A549 (cell line): Measurements from ENCODE around the gene SLC16A3. TPM values are rescaled to one million over a fixed set of nuclear protein-coding genes. Genes with fewer than 3 reads are reported as not detected.

Experiments used
- ATAC-seq, 2 experiments: fragments of 200-7000 bp in 1 of 2; fragments of >200 bp in 1 of 2; cut with Nextera tagmentation in 1 of 2; cut with Tn5 transposase in 1 of 2; 3 replicates each; pipeline versions ENCODE4 v1.8.0 to v1.9.1; 2018 to 2020; ENCODE audit warnings: mild to moderate bottlenecking in 1 of 2, moderate library complexity in 1 of 2
- CTCF ChIA-PET: fragments of 300-600 bp; sonication (Branson Sonifier 250); formaldehyde crosslinking; extraction: SDS; loops from one replicate; lab custom pipeline; 2021; ENCODE audit warnings: antibody characterized with exemption, inconsistent platforms; lab: Yijun Ruan, JAX
- POLR2A ChIA-PET: fragments of 350-600 bp; formaldehyde crosslinking; extraction: SDS; loops from one replicate; lab custom pipeline; 2021; ENCODE audit warnings: antibody characterized with exemption, inconsistent platforms; lab: Yijun Ruan, JAX
- DNase-seq, 2 experiments: peaks; one replicate each; pipeline versions ENCODE4 v3.0.0 to v3.0.0-alpha.2; 2011 to 2016; ENCODE audit warnings: low read depth in 1 of 2, low spot score in 1 of 2
- FAIRE-seq: peaks from 2 replicates; lab custom pipeline; 2011; peaks lifted over from hg19 to GRCh38; lab: Jason Lieb, UNC
- H3K27ac ChIP-seq, 2 experiments: fragments of >200 bp; sonication (Bioruptor Twin); formaldehyde crosslinking; 3 replicates each; pipeline ENCODE4 v1.5.1; 2016 to 2017
- H3K4me1 ChIP-seq: fragments of >200 bp; sonication (Bioruptor Twin); formaldehyde crosslinking; 3 replicates; pipeline ENCODE4 v1.6.1; 2016
- H3K4me2 ChIP-seq: fragments of >200 bp; sonication (Bioruptor Twin); formaldehyde crosslinking; 3 replicates; pipeline ENCODE4 v1.6.1; 2016
- H3K4me3 ChIP-seq: fragments of >200 bp; sonication (Bioruptor Twin); formaldehyde crosslinking; 3 replicates; pipeline ENCODE4 v1.5.1; 2016
- H3K9me3 ChIP-seq: fragments of >200 bp; sonication (Bioruptor Twin); formaldehyde crosslinking; 3 replicates; pipeline ENCODE4 v1.6.1; 2016
- CEBPB ChIP-seq, 2 experiments: fragments of >200 bp in 1 of 2; sonication (Bioruptor Twin) in 1 of 2; formaldehyde crosslinking in 1 of 2; IDR thresholded peaks; 2 replicates each; pipeline ENCODE4 v1.6.1; 2012 to 2016
- CHD2 ChIP-seq: fragments of 150-350 bp; IDR thresholded peaks from 2 replicates; pipeline ENCODE4 v1.6.1; 2014; ENCODE audit warnings: low read length; ENCODE audit not compliant: partially characterized antibody
- EHMT2 ChIP-seq: fragments of 200-600 bp; sonication (generic); IDR thresholded peaks from 2 replicates; pipeline ENCODE4 v1.6.1; 2016; ENCODE audit warnings: antibody characterized with exemption, low read depth, mild to moderate bottlenecking, moderate library complexity
- EP300 ChIP-seq, 2 experiments: fragments of >200 bp; sonication (Bioruptor Twin); formaldehyde crosslinking; IDR thresholded peaks; 2 replicates in 1 of 2; 3 replicates in 1 of 2; pipeline ENCODE4 v1.6.1; 2016 to 2017
- ESRRA ChIP-seq: fragments of 150-350 bp; IDR thresholded peaks from 2 replicates; pipeline ENCODE4 v1.6.1; 2014; ENCODE audit warnings: mild to moderate bottlenecking, low read length, borderline replicate concordance
- FOSL2 ChIP-seq, 2 experiments: fragments of 450-650 bp in 1 of 2; fragments of >200 bp in 1 of 2; sonication (Bioruptor Twin) in 1 of 2; formaldehyde crosslinking; IDR thresholded peaks; 2 replicates each; pipeline versions ENCODE4 v1.5.0 to v1.6.1; 2016 to 2020; ENCODE audit warnings: mild to moderate bottlenecking in 1 of 2, moderate library complexity in 1 of 2
- FOXS1 ChIP-seq: fragments of 250-450 bp; sonication (Bioruptor Pico); IDR thresholded peaks from 2 replicates; pipeline ENCODE4 v1.5.0; 2020; ENCODE audit warnings: mild to moderate bottlenecking, moderate library complexity
- HDAC2 ChIP-seq: fragments of 200-600 bp; sonication (generic); IDR thresholded peaks from 2 replicates; pipeline ENCODE4 v1.6.1; 2016
- JUN ChIP-seq, 2 experiments: fragments of >200 bp; sonication (Bioruptor Twin); formaldehyde crosslinking; IDR thresholded peaks; 2 replicates in 1 of 2; 3 replicates in 1 of 2; pipeline ENCODE4 v1.6.1; 2016 to 2017
- KDM1A ChIP-seq: fragments of 200-600 bp; sonication (generic); IDR thresholded peaks from 2 replicates; pipeline ENCODE4 v1.6.1; 2016; ENCODE audit warnings: low read depth, mild to moderate bottlenecking
- MAFK ChIP-seq: fragments of 450-650 bp; IDR thresholded peaks from 2 replicates; pipeline ENCODE4 v1.6.1; 2014; ENCODE audit not compliant: partially characterized antibody
- PHF8 ChIP-seq: fragments of 200-600 bp; sonication (generic); IDR thresholded peaks from 2 replicates; pipeline ENCODE4 v1.6.1; 2016; ENCODE audit warnings: low read depth, mild to moderate bottlenecking, antibody characterized with exemption, moderate library complexity, borderline replicate concordance
- POLR2A ChIP-seq: IDR thresholded peaks from 2 replicates; pipeline ENCODE4 v1.6.1; 2012; ENCODE audit warnings: mild to moderate bottlenecking, low read length
- RAD21 ChIP-seq, 2 experiments: fragments of >200 bp in 1 of 2; sonication (Bioruptor Twin) in 1 of 2; formaldehyde crosslinking in 1 of 2; IDR thresholded peaks in 1 of 2; conservative IDR thresholded peaks in 1 of 2; 2 replicates in 1 of 2; 3 replicates in 1 of 2; pipeline ENCODE4 v1.6.1; 2012 to 2018; ENCODE audit warnings: inconsistent platforms in 1 of 2
- RCOR1 ChIP-seq: fragments of 150-350 bp; IDR thresholded peaks from 2 replicates; pipeline ENCODE4 v1.6.1; 2014; ENCODE audit warnings: antibody characterized with exemption, low read length, low read depth
- RFX5 ChIP-seq: fragments of 450-650 bp; IDR thresholded peaks from 2 replicates; pipeline ENCODE4 v1.7.1; 2014; ENCODE audit warnings: antibody characterized with exemption, mild to moderate bottlenecking, moderate library complexity
- TP53 ChIP-seq: fragments of 250-450 bp; sonication (Bioruptor Pico); IDR thresholded peaks from 2 replicates; pipeline ENCODE4 v1.5.0; 2021; ENCODE audit warnings: mild to moderate bottlenecking, moderate library complexity
- WGBS: methylation state at CpG from one replicate; pipeline ENCODE4 v1.1.6; 2017; ENCODE audit errors: missing lambda C conversion rate; 5-methylcytosine and 5-hydroxymethylcytosine counted together
- polyA minus RNA-seq: library from RNA; depleted of rRNA, polyadenylated mRNA; stranded (reverse); fragments of >200 nt; gene quantifications from 2 replicates; pipeline ENCODE4 v1.2.3, GENCODE V29; 2011; rRNA and poly(A)+ RNA removed
- polyA plus RNA-seq, 4 experiments: library from polyadenylated mRNA; depleted of rRNA in 3 of 4; stranded (reverse); fragments of >200 nt; fragmentation: RNase III in 1 of 4; extraction: RNeasy Plus Mini Kit Qiagen cat#74134 plus additional on column Dnase treatment in 1 of 4; gene quantifications; 2 replicates in 3 of 4; 3 replicates in 1 of 4; pipeline ENCODE4 v1.2.3, GENCODE V29; 2011 to 2017
- TF ChIP-seq, protein P1 (sequence below): fragments of >200 bp; sonication (Bioruptor Twin); formaldehyde crosslinking; IDR thresholded peaks from 3 replicates; pipeline ENCODE4 v1.6.1; 2016
- TF ChIP-seq, protein P2 (sequence below): fragments of 250-450 bp; sonication (Bioruptor Pico); IDR thresholded peaks from 2 replicates; pipeline ENCODE4 v1.5.0; 2020; ENCODE audit warnings: low read depth, mild to moderate bottlenecking, moderate library complexity
- TF ChIP-seq, protein P3 (sequence below): fragments of 250-450 bp; sonication (Bioruptor Pico); IDR thresholded peaks from 2 replicates; pipeline ENCODE4 v1.5.0; 2021; ENCODE audit warnings: mild to moderate bottlenecking, moderate library complexity, borderline replicate concordance

Gene SLC16A3
- 28.6 and 40.0 TPM in 2 replicates for polyA plus RNA-seq (2011; rRNA removed)
- polyA plus RNA-seq (2012; cell fraction: cytosol; rRNA removed): 53.6 and 113 TPM in 2 replicates
- polyA plus RNA-seq (2012; cell fraction: nucleus; rRNA removed): 108 and 156 TPM in 2 replicates
- 77.9 to 97.7 TPM (median 90.9 TPM) in 3 replicates for polyA plus RNA-seq (2017; fragmentation: RNase III; extraction: RNeasy Plus Mini Kit Qiagen cat#74134 plus additional on column Dnase treatment)
- polyA minus RNA-seq: 31.5 TPM in 2 replicates

GRCh38 chr17:82228842-82229697, at the start of gene SLC16A3:
SLC16A3 (plus strand) TSS chr17:82229042; CDS start chr17:82236009, 6,967 bp downstream.
- Histone ChIP-seq H3K4me1 (peaks cover 33% of the 10 kb centered on the region), H3K4me2 (peak within 1 kb of the TSS; percentile 96), H3K4me3 (peak within 1 kb of the TSS; percentile 65), H3K27ac (peak within 1 kb of the TSS; percentile 95 to 99), H3K9me3 (no peaks in the 10 kb centered on the region)
- CTCF ChIA-PET: interaction anchor here (0.5 to 3.4 kb wide), 15 partner anchors 8 to 199 kb away, joined by 3 to 24 read pairs (median 4); no protein-coding TSS in a partner anchor
- TF ChIP-seq, protein P1, sequence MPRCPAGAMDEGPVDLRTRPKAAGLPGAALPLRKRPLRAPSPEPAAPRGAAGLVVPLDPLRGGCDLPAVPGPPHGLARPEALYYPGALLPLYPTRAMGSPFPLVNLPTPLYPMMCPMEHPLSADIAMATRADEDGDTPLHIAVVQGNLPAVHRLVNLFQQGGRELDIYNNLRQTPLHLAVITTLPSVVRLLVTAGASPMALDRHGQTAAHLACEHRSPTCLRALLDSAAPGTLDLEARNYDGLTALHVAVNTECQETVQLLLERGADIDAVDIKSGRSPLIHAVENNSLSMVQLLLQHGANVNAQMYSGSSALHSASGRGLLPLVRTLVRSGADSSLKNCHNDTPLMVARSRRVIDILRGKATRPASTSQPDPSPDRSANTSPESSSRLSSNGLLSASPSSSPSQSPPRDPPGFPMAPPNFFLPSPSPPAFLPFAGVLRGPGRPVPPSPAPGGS: peak; percentile 93; the same call in 2 of the 3 replicates
- TF ChIP-seq FOSL2 (IDR thresholded peaks at IDR 0.05) (no peak), FOSL2 (CRISPR knock-in tag; IDR thresholded peaks at IDR 0.05) (peak; percentile 19; the same call in 1 of the 2 replicates), MAFK (no peak), POLR2A (peak; percentile 93), JUN (IDR thresholded peaks at IDR 0.05) (peak; percentile 61 to 76; a peak in 3 of 5 replicates)
- TF ChIP-seq, protein P2, sequence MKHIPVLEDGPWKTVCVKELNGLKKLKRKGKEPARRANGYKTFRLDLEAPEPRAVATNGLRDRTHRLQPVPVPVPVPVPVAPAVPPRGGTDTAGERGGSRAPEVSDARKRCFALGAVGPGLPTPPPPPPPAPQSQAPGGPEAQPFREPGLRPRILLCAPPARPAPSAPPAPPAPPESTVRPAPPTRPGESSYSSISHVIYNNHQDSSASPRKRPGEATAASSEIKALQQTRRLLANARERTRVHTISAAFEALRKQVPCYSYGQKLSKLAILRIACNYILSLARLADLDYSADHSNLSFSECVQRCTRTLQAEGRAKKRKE (CRISPR knock-in tag): no peak
- WGBS: 43% methylated on average over 46 of the region's 105 CpGs
- ATAC-seq: peak in 1 of 2 experiments; percentile 6; a peak in 2 of 6 replicates
- POLR2A ChIA-PET: interaction anchor here (1.1 to 1.6 kb wide), 4 partner anchors 10 to 23 kb away, joined by 3 to 8 read pairs (median 4); no protein-coding TSS in a partner anchor
- peak in 1 of 2 experiments; percentile 66 for DNase-seq
- FAIRE-seq: no peak

- ChIA-PET POLR2A (no interaction called here), CTCF (interaction anchor here (1.0 to 2.6 kb wide), 7 partner anchors 10 to 220 kb away, joined by 3 to 9 read pairs (median 5); no protein-coding TSS in a partner anchor)
- TF ChIP-seq RFX5: no peak
- TF ChIP-seq PHF8: no peak
- TF ChIP-seq, protein P3, sequence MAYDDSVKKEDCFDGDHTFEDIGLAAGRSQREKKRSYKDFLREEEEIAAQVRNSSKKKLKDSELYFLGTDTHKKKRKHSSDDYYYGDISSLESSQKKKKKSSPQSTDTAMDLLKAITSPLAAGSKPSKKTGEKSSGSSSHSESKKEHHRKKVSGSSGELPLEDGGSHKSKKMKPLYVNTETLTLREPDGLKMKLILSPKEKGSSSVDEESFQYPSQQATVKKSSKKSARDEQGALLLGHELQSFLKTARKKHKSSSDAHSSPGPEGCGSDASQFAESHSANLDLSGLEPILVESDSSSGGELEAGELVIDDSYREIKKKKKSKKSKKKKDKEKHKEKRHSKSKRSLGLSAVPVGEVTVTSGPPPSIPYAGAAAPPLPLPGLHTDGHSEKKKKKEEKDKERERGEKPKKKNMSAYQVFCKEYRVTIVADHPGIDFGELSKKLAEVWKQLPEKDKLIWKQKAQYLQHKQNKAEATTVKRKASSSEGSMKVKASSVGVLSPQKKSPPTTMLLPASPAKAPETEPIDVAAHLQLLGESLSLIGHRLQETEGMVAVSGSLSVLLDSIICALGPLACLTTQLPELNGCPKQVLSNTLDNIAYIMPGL (CRISPR knock-in tag): no peak
- TF ChIP-seq, protein P2 (CRISPR knock-in tag): no peak
- no peak for TF ChIP-seq RCOR1
- no peak for TF ChIP-seq RAD21 (conservative IDR thresholded peaks at IDR 0.05 in 1 of 2, IDR thresholded peaks at IDR 0.05 in 1 of 2)
- TF ChIP-seq EHMT2: no peak
- no peak for TF ChIP-seq KDM1A
- TF ChIP-seq CHD2: no peak
- no peak for TF ChIP-seq EP300 (IDR thresholded peaks at IDR 0.05)
- no peak for TF ChIP-seq FOXS1 (CRISPR knock-in tag)
- no peak for TF ChIP-seq ESRRA
- no peak for TF ChIP-seq CEBPB (IDR thresholded peaks at IDR 0.05)
- no peak for TF ChIP-seq HDAC2
- TF ChIP-seq TP53: no peak
- no peaks in the 10 kb centered on the region for H3K9me3 ChIP-seq
- FAIRE-seq: no peak
- H3K4me2 ChIP-seq: no peak overlapping the region
- ATAC-seq: no peak; a peak in 1 of 6 replicates
- H3K4me3 ChIP-seq: no peak overlapping the region
- no peak for DNase-seq
- H3K4me1 ChIP-seq: no peaks in the 10 kb centered on the region
- 91% methylated on average over 10 of the region's 13 CpGs for WGBS
- no peak overlapping the region for H3K27ac ChIP-seq
Measured at GRCh38 chr17:82179412-82179811, 49.4 kb upstream of the SLC16A3 start.
